H1 (cell line): Measurements from ENCODE around the gene TMEM203. TPM values are rescaled to one million over a fixed set of nuclear protein-coding genes. Genes with fewer than 3 reads are reported as not detected.

Experiments used
- BACH1 ChIP-seq: IDR thresholded peaks from 2 replicates; pipeline ENCODE4 v1.6.1; 2012; ENCODE audit warnings: low read length, improper control_type of control experiment
- CBX8 ChIP-seq: fragments of 300-800, 300-1000 bp; sonication (generic); IDR thresholded peaks from 2 replicates; pipeline ENCODE4 v1.7.1; 2016; ENCODE audit warnings: low read depth, low read length, borderline replicate concordance
- CHD2 ChIP-seq: IDR thresholded peaks from 2 replicates; pipeline ENCODE4 v1.6.1; 2012; ENCODE audit warnings: low read length, improper control_type of control experiment
- CHD7 ChIP-seq: fragments of 300-600 bp; sonication (generic); IDR thresholded peaks from 2 replicates; pipeline ENCODE4 v1.7.1; 2012; ENCODE audit warnings: low read length, moderate library complexity, mild to moderate bottlenecking, inconsistent platforms; ENCODE audit not compliant: insufficient replicate concordance
- GABPA ChIP-seq: IDR thresholded peaks from 2 replicates; pipeline ENCODE4 v1.6.1; 2011; ENCODE audit warnings: mild to moderate bottlenecking, low read length, moderate library complexity, borderline replicate concordance; ENCODE audit not compliant: insufficient read depth
- GTF2F1 ChIP-seq: IDR thresholded peaks from 2 replicates; pipeline ENCODE4 v1.6.1; 2012; ENCODE audit warnings: low read depth, low read length, improper control_type of control experiment, borderline replicate concordance
- HDAC6 ChIP-seq: IDR thresholded peaks from one replicate; pipeline ENCODE4 v1.7.1; 2012; ENCODE audit warnings: low read depth, mild to moderate bottlenecking, inconsistent platforms, low read length, moderate library complexity
- JUN ChIP-seq: IDR thresholded peaks from 2 replicates; pipeline ENCODE4 v1.6.1; 2011; ENCODE audit warnings: low read depth, mild to moderate bottlenecking, improper control_type of control experiment, low read length
- SIRT6 ChIP-seq: IDR thresholded peaks from one replicate; pipeline ENCODE4 v1.7.1; 2012; ENCODE audit warnings: low read length, inconsistent platforms
- SIX5 ChIP-seq: IDR thresholded peaks from 2 replicates; pipeline ENCODE4 v1.6.1; 2011; ENCODE audit warnings: mild to moderate bottlenecking, low read depth, low read length
- TAF7 ChIP-seq: optimal IDR thresholded peaks from 2 replicates; pipeline ENCODE3; 2011; ENCODE audit warnings: low read depth, mild to moderate bottlenecking, inconsistent platforms, low read length, moderate library complexity, borderline replicate concordance
- TEAD4 ChIP-seq: IDR thresholded peaks from 2 replicates; pipeline ENCODE4 v1.6.1; 2012; ENCODE audit warnings: low read depth, low read length, inconsistent platforms, mixed read lengths
- YY1 ChIP-seq: IDR thresholded peaks from 2 replicates; pipeline ENCODE4 v1.6.1; 2011; ENCODE audit warnings: low read depth, mild to moderate bottlenecking, low read length
- polyA plus RNA-seq, 7 experiments: library from polyadenylated mRNA; depleted of rRNA in 3 of 7; stranded (reverse) in 5 of 7; unstranded in 2 of 7; fragments of >200 nt in 5 of 7; fragments of 200-250 nt in 2 of 7; gene quantifications; 1 replicate in 5 of 7; 2 replicates in 1 of 7; 4 replicates in 1 of 7; pipeline versions ENCODE4 v1.2.1 to v1.2.3, GENCODE V29; 2011 to 2013; ENCODE audit warnings: missing spikeins in 2 of 7, mixed read lengths in 2 of 7
- total RNA-seq: library from RNA; stranded (reverse); fragmentation: NEBNext Ultra II Directional; extraction: Animal tissue kit (Norgen Biotek cat#: 25700); gene quantifications from 2 replicates; pipeline ENCODE4 v1.2.1, GENCODE V29; 2021

The TMEM203 gene
- total and polyA plus RNA-seq, 2 of the 8 experiments (the other 6 are each of a cell fraction or from before 2014, with no cell fraction given): 44.1 to 57.1 TPM

GRCh38 chr9:137198902-137199283 is 6.6 kb downstream of the TMEM203 start (continued):
- no peak for TF ChIP-seq CHD7
- no peak for TF ChIP-seq TEAD4
- TF ChIP-seq SIRT6: no peak
- no peak for TF ChIP-seq GTF2F1
- no peak for TF ChIP-seq JUN
- TF ChIP-seq CBX8: no peak
- TF ChIP-seq TAF7: no peak
- no peak for TF ChIP-seq SIX5
- TF ChIP-seq HDAC6: no peak
- TF ChIP-seq BACH1: no peak
- no peak for TF ChIP-seq CHD2
- no peak for TF ChIP-seq YY1
- no peak for TF ChIP-seq GABPA
- TF ChIP-seq, all 59 proteins: peak for 0
